ENCODE measurements around the gene TBC1D13.
"Not testable (repeated sequence)": the region's sequence is repeated elsewhere in the genome, so short reads cannot be mapped to it uniquely, and the experiment has no call there.

The TBC1D13 gene

GRCh38 chr9:128782669-128783068, 4.4 kb upstream of the TBC1D13 start:
- no peak for DNase-seq (ENCODE audit: low read depth, low spot score)

- no peak for DNase-seq (ENCODE audit: low read depth, low spot score)
Measured at GRCh38 chr9:128785427-128785826, 1.6 kb upstream of the TBC1D13 start.

- DNase-seq (ENCODE audit: low read depth, low spot score): no peak
Measured at GRCh38 chr9:128787659-128788058, 606 bp downstream of the TBC1D13 start.

GRCh38 chr9:128788445-128788844, 1.4 kb downstream of the TBC1D13 start:
- no peak for DNase-seq (ENCODE audit: low read depth, low spot score)

- no peak for DNase-seq (ENCODE audit: low read depth, low spot score)
Measured at GRCh38 chr9:128790536-128790935, 3.5 kb downstream of the TBC1D13 start.

- no peak for DNase-seq (ENCODE audit: low read depth, low spot score)
Measured at GRCh38 chr9:128792134-128792533, 5.1 kb downstream of the TBC1D13 start.

- no peak for DNase-seq (ENCODE audit: low read depth, low spot score)
Measured at GRCh38 chr9:128792978-128793686, 6.1 kb downstream of the TBC1D13 start.

- DNase-seq (ENCODE audit: low read depth, low spot score): not testable (repeated sequence)
Measured at GRCh38 chr9:128794961-128795360, 7.9 kb downstream of the TBC1D13 start.

GRCh38 chr9:128798896-128799295, 11.8 kb downstream of the TBC1D13 start:
- DNase-seq (ENCODE audit: low read depth, low spot score): no peak

- DNase-seq (ENCODE audit: low read depth, low spot score): no peak
Measured at GRCh38 chr9:128800061-128800460, 13.0 kb downstream of the TBC1D13 start.

- no peak for DNase-seq (ENCODE audit: low read depth, low spot score)
Measured at GRCh38 chr9:128802482-128802881, 15.4 kb downstream of the TBC1D13 start.

GRCh38 chr9:128805661-128806060, 18.6 kb downstream of the TBC1D13 start:
- DNase-seq (ENCODE audit: low read depth, low spot score): no peak

- DNase-seq (ENCODE audit: low read depth, low spot score): no peak
Measured at GRCh38 chr9:128807827-128808226, 20.8 kb downstream of the TBC1D13 start.

GRCh38 chr9:128808543-128808942, 21.5 kb downstream of the TBC1D13 start:
- DNase-seq (ENCODE audit: low read depth, low spot score): no peak

- DNase-seq (ENCODE audit: low read depth, low spot score): no peak
Measured at GRCh38 chr9:128809036-128809599, 22.1 kb downstream of the TBC1D13 start.

- DNase-seq (ENCODE audit: low read depth, low spot score): no peak
Measured at GRCh38 chr9:128809831-128810230, 22.8 kb downstream of the TBC1D13 start.

GRCh38 chr9:128810873-128811272, 23.8 kb downstream of the TBC1D13 start:
- DNase-seq (ENCODE audit: low read depth, low spot score): no peak

- DNase-seq (ENCODE audit: low read depth, low spot score): peak; percentile 96
Measured at GRCh38 chr9:128818099-128818838, 31.2 kb downstream of the TBC1D13 start, which contains the start of gene ENDOG. TSS of gene ENDOG (plus strand) at chr9:128818500. CDS start at chr9:128818685, 185 bp downstream.

- peak; percentile 9 for DNase-seq (ENCODE audit: low read depth, low spot score)
Measured at GRCh38 chr9:128818839-128819715, 32.0 kb downstream of the TBC1D13 start.

- no peak for DNase-seq (ENCODE audit: low read depth, low spot score)
Measured at GRCh38 chr9:128819716-128820664, 32.9 kb downstream of the TBC1D13 start.
